ENCODE results near the gene PHF21A. TPM values are rescaled to one million over a fixed set of nuclear protein-coding genes. Genes with fewer than 3 reads are reported as not detected.

The PHF21A gene
- total and polyA plus RNA-seq, 2 of the 8 experiments (the other 6 are each of a cell fraction or from before 2014, with no cell fraction given) = 17.6 to 40.3 TPM

GRCh38 chr11:46121301-46121723 lies at the start of gene PHF21A (continued):
- TF ChIP-seq CHD7 (IDR thresholded peaks at IDR 0.05; ENCODE audit: insufficient replicate concordance, low read length) (no peak), ZNF274 (IDR thresholded peaks at IDR 0.05; ENCODE audit: borderline replicate concordance, extremely low read depth, low read length) (no peak), HDAC6 (IDR thresholded peaks at IDR 0.05; ENCODE audit: low read depth, low read length) (no peak), MAFK (IDR thresholded peaks at IDR 0.05; ENCODE audit: low read depth, low read length) (no peak), HDAC2 (IDR thresholded peaks at IDR 0.05; ENCODE audit: borderline replicate concordance in 1 of 2, low read depth in 2 of 2, low read length in 2 of 2) (no peak), SP2 (IDR thresholded peaks at IDR 0.05; ENCODE audit: low read length) (no peak), KDM4A (IDR thresholded peaks at IDR 0.05; ENCODE audit: low read depth, low read length, severe bottlenecking) (no peak), SIN3A (conservative IDR thresholded peaks at IDR 0.05 in 1 of 2, IDR thresholded peaks at IDR 0.05 in 1 of 2; ENCODE audit: low read depth in 1 of 2, low read length in 2 of 2) (0 out of 4 replicates have a peak, but pooled peaks of 1 of the 2 experiments have one; percentile 23), CHD2 (IDR thresholded peaks at IDR 0.05; ENCODE audit: low read length) (peak; percentile 91), GABPA (IDR thresholded peaks at IDR 0.05; ENCODE audit: borderline replicate concordance, insufficient read depth, low read length) (no peak), CTBP2 (IDR thresholded peaks at IDR 0.05; ENCODE audit: borderline replicate concordance, insufficient read depth, insufficient read length, low read length) (no peak)
